NCI-H460 (cell line): ENCODE results near the gene MARCHF9. TPM values are rescaled to one million over a fixed set of nuclear protein-coding genes. Genes with fewer than 3 reads are reported as not detected.
"Not testable (repeated sequence)": the region's sequence is repeated elsewhere in the genome, so short reads cannot be mapped to it uniquely, and the experiment has no call there.

Experiments
- DNase-seq: peaks from one replicate; pipeline ENCODE4 v3.0.0-alpha.2; 2016; ENCODE audit warnings: low read depth; ENCODE audit errors: extremely low read depth
- total RNA-seq: library from RNA; depleted of rRNA; stranded (reverse); fragments of >200 nt; shearing (Covaris generic); gene quantifications from 2 replicates; pipeline ENCODE4 v1.2.3, GENCODE V29; 2014

Gene MARCHF9
- total RNA-seq, 1 experiment from 2014 or later, result 3.8 TPM

GRCh38 chr12:57766464-57767304, 11.8 kb downstream of the MARCHF9 start, which contains the start of gene CYP27B1:
Gene CYP27B1 (minus strand): TSS chr12:57767078. CDS start chr12:57767041, 37 bp downstream.
- peak; percentile 64 for DNase-seq

- no peak for DNase-seq
Measured at GRCh38 chr12:57767305-57767698, 12.4 kb downstream of the MARCHF9 start.

GRCh38 chr12:57767876-57768275, 13.0 kb downstream of the MARCHF9 start:
- DNase-seq, result no peak

- DNase-seq, result no peak
Measured at GRCh38 chr12:57769594-57769993, 14.7 kb downstream of the MARCHF9 start.

GRCh38 chr12:57770734-57771133, 15.8 kb downstream of the MARCHF9 start:
- no peak for DNase-seq

GRCh38 chr12:57771236-57771872, 16.5 kb downstream of the MARCHF9 start:
- peak; percentile 91 for DNase-seq

- DNase-seq, result peak; percentile 97
Measured at GRCh38 chr12:57771873-57772428, 17.0 kb downstream of the MARCHF9 start, which contains the start of gene METTL1. Gene METTL1 (minus strand): TSS chr12:57772105. CDS start chr12:57772083, 22 bp downstream.

GRCh38 chr12:57772429-57773322, 17.8 kb downstream of the MARCHF9 start, which contains the start of gene EEF1AKMT3:
Gene EEF1AKMT3 (plus strand): TSS chr12:57772614. CDS start chr12:57772725, 111 bp downstream.
- no peak for DNase-seq

- DNase-seq, result not testable (repeated sequence)
Measured at GRCh38 chr12:57774634-57775033, 19.7 kb downstream of the MARCHF9 start.

- no peak for DNase-seq
Measured at GRCh38 chr12:57775044-57775443, 20.1 kb downstream of the MARCHF9 start.

GRCh38 chr12:57775563-57776246, 20.8 kb downstream of the MARCHF9 start:
- no peak for DNase-seq

GRCh38 chr12:57776247-57776587, 21.3 kb downstream of the MARCHF9 start:
- no peak for DNase-seq

- no peak for DNase-seq
Measured at GRCh38 chr12:57777367-57777766, 22.5 kb downstream of the MARCHF9 start.

GRCh38 chr12:57777911-57778310, 23.0 kb downstream of the MARCHF9 start:
- no peak for DNase-seq

GRCh38 chr12:57779736-57780135, 24.8 kb downstream of the MARCHF9 start:
- DNase-seq, result no peak

- DNase-seq, result no peak
Measured at GRCh38 chr12:57780284-57780897, 25.5 kb downstream of the MARCHF9 start.

GRCh38 chr12:57781244-57781643, 26.3 kb downstream of the MARCHF9 start:
- no peak for DNase-seq

GRCh38 chr12:57781801-57782200, 26.9 kb downstream of the MARCHF9 start:
- no peak for DNase-seq

- no peak for DNase-seq
Measured at GRCh38 chr12:57782243-57782607, 27.3 kb downstream of the MARCHF9 start.
